ENCODE results near the gene NFYC.

The NFYC gene

DNA sequence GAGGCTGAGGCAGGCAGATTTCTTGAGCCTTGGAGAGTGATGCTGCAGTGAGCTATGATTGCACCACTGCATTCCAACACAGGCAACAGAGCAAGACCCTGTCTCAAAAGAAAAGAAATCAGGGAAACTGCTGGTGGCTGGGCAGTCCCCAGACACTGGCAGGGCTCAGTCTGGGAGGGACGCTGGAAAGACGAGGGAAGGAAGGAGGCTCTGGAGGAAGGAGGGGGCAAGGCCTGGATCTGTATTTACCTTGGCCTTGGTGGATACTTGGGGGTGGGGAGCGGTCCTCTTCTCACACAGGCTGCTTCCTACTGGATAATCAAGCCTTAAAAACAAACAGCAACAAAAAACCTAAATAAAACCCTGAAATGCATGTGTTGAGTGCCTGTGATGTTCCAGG, 116.5 kb downstream of the NFYC start:
- Histone ChIP-seq H3F3A (ENCODE audit: low read depth) (no peaks in the 10 kb centered on the region), H3K27me3 (ENCODE audit: insufficient read depth, low read length, poor library complexity, severe bottlenecking) (no peaks in the 10 kb centered on the region), H3K79me2 (ENCODE audit: insufficient read depth, low read length) (no peaks in the 10 kb centered on the region), H3K4me3 (ENCODE audit: low read length, poor library complexity, severe bottlenecking) (no peak overlapping the region), H2AFZ (ENCODE audit: low read length) (no peak overlapping the region), H3K4me1 (ENCODE audit: insufficient read depth, low read length, poor library complexity, severe bottlenecking) (peaks cover 8% of the 10 kb centered on the region), H3K9me3 (ENCODE audit: insufficient read depth, low read depth, low read length) (no peaks in the 10 kb centered on the region), H3K9me2 (replicated peaks; ENCODE audit: low read depth, low read length) (no peaks in the 10 kb centered on the region), H3K9ac (ENCODE audit: low read depth, low read length, poor library complexity, severe bottlenecking) (no peak overlapping the region), H3K4me2 (ENCODE audit: low read depth, low read length, poor library complexity, severe bottlenecking) (no peak overlapping the region), H4K20me1 (ENCODE audit: insufficient read depth, low read length, poor library complexity, severe bottlenecking) (no peaks in the 10 kb centered on the region), H3K36me3 (ENCODE audit: insufficient read depth, low read length) (no peaks in the 10 kb centered on the region)
- TF ChIP-seq EZH2phosphoT487 (IDR thresholded peaks at IDR 0.05; ENCODE audit: borderline replicate concordance): no peak
- TF ChIP-seq CTCF (conservative IDR thresholded peaks at IDR 0.05; ENCODE audit: low read length): no peak

- Histone ChIP-seq H3K27me3 (ENCODE audit: insufficient read depth, low read length, poor library complexity, severe bottlenecking) (no peaks in the 10 kb centered on the region), H3K4me1 (ENCODE audit: insufficient read depth, low read length, poor library complexity, severe bottlenecking) (peaks cover 8% of the 10 kb centered on the region), H3K36me3 (ENCODE audit: insufficient read depth, low read length) (no peaks in the 10 kb centered on the region), H3F3A (ENCODE audit: low read depth) (no peaks in the 10 kb centered on the region), H3K4me2 (ENCODE audit: low read depth, low read length, poor library complexity, severe bottlenecking) (no peak overlapping the region), H2AFZ (ENCODE audit: low read length) (no peak overlapping the region), H3K4me3 (ENCODE audit: low read length, poor library complexity, severe bottlenecking) (no peak overlapping the region), H3K9me3 (ENCODE audit: insufficient read depth, low read depth, low read length) (no peaks in the 10 kb centered on the region), H3K9me2 (replicated peaks; ENCODE audit: low read depth, low read length) (no peaks in the 10 kb centered on the region), H3K9ac (ENCODE audit: low read depth, low read length, poor library complexity, severe bottlenecking) (no peak overlapping the region), H4K20me1 (ENCODE audit: insufficient read depth, low read length, poor library complexity, severe bottlenecking) (no peaks in the 10 kb centered on the region), H3K79me2 (ENCODE audit: insufficient read depth, low read length) (no peaks in the 10 kb centered on the region)
- no peak for TF ChIP-seq EZH2phosphoT487 (IDR thresholded peaks at IDR 0.05; ENCODE audit: borderline replicate concordance)
- TF ChIP-seq CTCF (conservative IDR thresholded peaks at IDR 0.05; ENCODE audit: low read length): no peak
These were observed 116.9 kb downstream of the NFYC start for GRCh38 chr1:40808444-40808843.

GRCh38 chr1:40808909-40809308, 117.4 kb downstream of the NFYC start:
- Histone ChIP-seq H3K9ac (ENCODE audit: low read depth, low read length, poor library complexity, severe bottlenecking) (no peak overlapping the region), H3F3A (ENCODE audit: low read depth) (no peaks in the 10 kb centered on the region), H3K4me2 (ENCODE audit: low read depth, low read length, poor library complexity, severe bottlenecking) (peak overlapping the region; percentile 23), H3K4me3 (ENCODE audit: low read length, poor library complexity, severe bottlenecking) (no peak overlapping the region), H3K4me1 (ENCODE audit: insufficient read depth, low read length, poor library complexity, severe bottlenecking) (peaks cover 8% of the 10 kb centered on the region), H3K27me3 (ENCODE audit: insufficient read depth, low read length, poor library complexity, severe bottlenecking) (no peaks in the 10 kb centered on the region), H3K9me3 (ENCODE audit: insufficient read depth, low read depth, low read length) (no peaks in the 10 kb centered on the region), H4K20me1 (ENCODE audit: insufficient read depth, low read length, poor library complexity, severe bottlenecking) (no peaks in the 10 kb centered on the region), H3K36me3 (ENCODE audit: insufficient read depth, low read length) (no peaks in the 10 kb centered on the region), H3K9me2 (replicated peaks; ENCODE audit: low read depth, low read length) (no peaks in the 10 kb centered on the region), H3K79me2 (ENCODE audit: insufficient read depth, low read length) (no peaks in the 10 kb centered on the region), H2AFZ (ENCODE audit: low read length) (no peak overlapping the region)
- TF ChIP-seq CTCF (conservative IDR thresholded peaks at IDR 0.05; ENCODE audit: low read length) (no peak), EZH2phosphoT487 (IDR thresholded peaks at IDR 0.05; ENCODE audit: borderline replicate concordance) (no peak)
